ENCODE measurements around the gene SPNS2.

The SPNS2 gene

DNA sequence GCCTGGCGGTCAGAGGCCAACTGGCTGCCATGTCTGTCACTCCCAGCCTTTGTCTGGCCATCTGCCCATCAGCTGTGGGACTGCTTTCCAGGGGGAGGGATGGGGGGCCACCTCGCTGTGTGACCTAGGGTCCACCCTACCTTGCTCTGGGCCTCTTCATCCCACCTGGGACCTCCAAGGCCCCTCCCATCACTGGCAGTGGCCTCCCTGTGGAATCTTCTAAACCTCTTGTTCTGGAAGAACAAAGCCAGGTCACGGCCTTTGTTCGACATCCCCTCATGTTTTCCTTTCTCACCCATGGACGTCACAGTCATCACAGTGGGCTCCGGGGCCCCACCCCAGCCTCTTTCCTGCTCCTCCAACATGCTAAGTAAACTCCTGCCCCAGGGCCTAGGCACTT lies 24.0 kb downstream of the SPNS2 start:
- DNase-seq = no peak

DNA sequence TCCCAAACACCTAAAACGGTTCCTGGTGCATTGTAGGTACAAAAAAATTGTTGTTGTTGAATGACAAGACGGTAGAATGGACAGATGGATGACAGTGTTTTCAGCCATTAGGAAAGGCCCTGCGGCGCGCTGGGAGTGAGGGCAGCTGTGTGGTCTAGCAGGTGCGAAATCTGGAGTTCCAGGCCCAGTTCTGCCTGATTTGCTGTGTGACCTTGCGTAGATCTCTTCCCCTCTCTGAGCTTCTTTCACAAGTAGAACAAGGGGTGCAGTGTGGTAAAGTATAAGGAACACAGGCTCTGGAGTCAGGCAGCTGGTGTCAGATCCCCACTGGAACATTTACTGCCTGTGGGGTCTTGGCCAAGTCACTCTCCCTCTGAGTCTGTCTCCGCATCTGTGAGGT lies 25.3 kb downstream of the SPNS2 start:
- DNase-seq = no peak

- no peak for DNase-seq
These were observed 27.2 kb downstream of the SPNS2 start for GRCh38 chr17:4525691-4526397.

GRCh38 chr17:4527134-4527533 lies 28.5 kb downstream of the SPNS2 start:
- no peak for DNase-seq

- DNase-seq = no peak
These were observed 29.0 kb downstream of the SPNS2 start for GRCh38 chr17:4527566-4528125.

- no peak for DNase-seq
These were observed 31.0 kb downstream of the SPNS2 start for GRCh38 chr17:4529533-4530152.

DNA sequence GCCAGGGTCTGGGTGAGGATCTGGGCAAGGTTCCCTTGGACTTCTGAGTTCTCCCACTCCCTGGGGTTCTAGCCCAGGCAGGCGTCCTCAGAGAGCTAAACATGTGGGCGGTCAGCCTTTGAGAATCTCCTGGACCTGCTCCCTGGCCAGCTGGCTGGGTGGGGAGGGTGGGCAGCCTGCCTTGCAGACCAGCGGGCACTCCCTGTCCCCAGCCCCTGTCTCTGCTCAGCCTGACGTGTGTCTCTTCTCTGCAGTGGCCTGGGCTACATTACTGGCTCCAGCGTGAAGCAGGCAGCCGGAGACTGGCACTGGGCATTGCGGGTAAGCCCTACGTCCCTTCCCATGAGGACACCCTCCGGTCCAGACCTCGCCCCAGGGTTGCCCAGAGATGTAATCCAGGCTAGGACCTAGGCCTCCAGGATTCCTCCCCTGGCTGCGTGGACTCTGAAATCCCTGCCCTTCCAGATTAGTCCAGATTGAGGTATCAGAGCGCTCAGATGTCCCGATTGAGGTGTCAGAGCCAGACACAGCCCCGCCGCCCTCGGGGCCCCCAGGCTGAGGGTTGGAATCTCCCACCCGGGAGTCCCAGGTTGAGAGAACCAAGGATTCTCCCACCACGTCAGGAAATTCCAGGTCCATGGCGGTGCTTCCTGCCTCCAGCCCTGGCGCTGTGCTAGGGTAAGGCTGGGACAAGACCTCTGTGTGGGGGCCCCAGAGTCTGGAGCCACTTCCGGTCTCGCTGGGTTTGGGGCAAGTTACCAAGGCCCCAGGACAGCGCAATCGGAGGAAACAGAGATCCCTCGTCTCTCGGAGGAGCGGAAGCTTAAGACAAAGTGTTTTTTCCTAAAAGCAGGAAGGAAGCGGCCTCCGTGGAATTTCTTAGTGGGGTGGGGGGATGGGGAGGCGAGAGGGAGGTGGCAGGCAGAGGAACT lies 32.4 kb downstream of the SPNS2 start:
- DNase-seq = no peak

GRCh38 chr17:4531988-4532736 lies 33.5 kb downstream of the SPNS2 start:
- no peak for DNase-seq

- no peak for DNase-seq
These were observed 34.3 kb downstream of the SPNS2 start for GRCh38 chr17:4532860-4533522.

DNA sequence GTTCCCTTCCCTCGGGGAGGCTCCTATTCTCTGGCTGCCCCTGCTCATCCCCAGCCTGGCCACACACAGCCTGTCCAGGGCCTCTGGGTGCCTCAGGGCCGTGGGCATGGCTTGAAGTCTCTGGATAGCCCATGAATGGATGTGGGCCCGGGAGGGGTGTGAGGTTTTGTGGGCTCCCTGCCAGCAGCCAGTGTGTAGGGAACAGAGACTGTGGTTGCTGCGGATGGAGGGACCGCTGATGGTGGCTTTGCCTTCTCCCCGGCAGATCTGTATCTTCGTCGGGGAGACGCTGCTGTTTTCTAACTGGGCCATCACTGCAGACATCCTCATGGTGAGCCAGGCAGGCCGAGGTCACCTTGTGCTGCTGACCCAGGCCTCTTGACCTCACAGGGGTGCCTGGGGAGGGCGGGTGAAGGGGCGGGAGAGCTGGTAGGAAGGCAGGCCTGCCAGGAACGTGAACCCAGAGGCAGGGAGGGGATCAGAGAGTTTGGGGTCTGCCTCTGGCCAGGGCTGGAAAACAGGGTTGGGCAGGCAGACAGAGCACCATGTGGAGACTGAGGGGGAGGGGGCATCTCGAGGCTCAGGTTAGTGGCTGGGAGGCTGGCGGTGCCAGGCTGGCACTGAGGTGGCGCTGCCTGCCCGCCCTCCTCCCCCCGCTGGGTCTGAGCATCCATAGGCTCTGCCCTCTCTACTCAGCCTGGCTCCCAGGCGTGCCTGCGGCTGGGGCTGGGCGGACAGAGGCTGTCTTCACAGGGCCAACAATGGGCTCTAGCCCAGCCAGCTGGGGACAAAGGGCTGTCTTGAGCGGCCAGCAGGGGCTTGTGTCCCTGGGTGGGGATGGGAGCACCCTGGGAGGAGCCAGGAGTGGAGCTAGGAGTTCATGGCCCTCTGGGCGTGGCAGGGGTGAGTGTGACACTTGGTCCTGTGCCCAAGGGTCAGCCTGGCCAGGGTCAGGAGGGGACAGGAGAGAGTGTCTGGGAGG lies 35.1 kb downstream of the SPNS2 start:
- DNase-seq = no peak

- DNase-seq = no peak
These were observed 35.8 kb downstream of the SPNS2 start for GRCh38 chr17:4534515-4534914.

- no peak for DNase-seq
These were observed 36.4 kb downstream of the SPNS2 start for GRCh38 chr17:4534928-4535666.

GRCh38 chr17:4535667-4536258 lies 37.1 kb downstream of the SPNS2 start:
- DNase-seq = no peak

DNA sequence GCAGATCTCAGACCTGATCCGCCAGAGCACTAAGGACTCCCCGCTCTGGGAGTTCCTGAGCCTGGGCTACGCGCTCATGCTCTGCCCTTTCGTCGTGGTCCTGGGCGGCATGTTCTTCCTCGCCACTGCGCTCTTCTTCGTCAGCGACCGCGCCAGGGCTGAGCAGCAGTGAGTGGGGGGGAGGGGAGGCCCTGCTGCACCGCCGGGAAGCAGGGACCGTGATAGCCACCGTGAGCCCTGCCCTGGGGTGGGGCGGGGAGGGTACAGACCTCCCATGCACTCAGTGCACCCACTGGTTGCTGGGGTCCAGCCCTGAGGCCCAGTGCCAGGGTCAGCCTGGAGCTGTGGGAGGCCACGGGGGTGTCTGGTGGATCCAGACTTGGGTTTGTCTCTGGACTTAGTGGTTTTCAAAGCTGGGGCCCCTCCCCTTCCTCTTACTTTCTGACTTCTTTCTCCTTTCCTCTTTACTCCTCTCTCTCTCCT lies 37.6 kb downstream of the SPNS2 start:
- DNase-seq = no peak

DNA sequence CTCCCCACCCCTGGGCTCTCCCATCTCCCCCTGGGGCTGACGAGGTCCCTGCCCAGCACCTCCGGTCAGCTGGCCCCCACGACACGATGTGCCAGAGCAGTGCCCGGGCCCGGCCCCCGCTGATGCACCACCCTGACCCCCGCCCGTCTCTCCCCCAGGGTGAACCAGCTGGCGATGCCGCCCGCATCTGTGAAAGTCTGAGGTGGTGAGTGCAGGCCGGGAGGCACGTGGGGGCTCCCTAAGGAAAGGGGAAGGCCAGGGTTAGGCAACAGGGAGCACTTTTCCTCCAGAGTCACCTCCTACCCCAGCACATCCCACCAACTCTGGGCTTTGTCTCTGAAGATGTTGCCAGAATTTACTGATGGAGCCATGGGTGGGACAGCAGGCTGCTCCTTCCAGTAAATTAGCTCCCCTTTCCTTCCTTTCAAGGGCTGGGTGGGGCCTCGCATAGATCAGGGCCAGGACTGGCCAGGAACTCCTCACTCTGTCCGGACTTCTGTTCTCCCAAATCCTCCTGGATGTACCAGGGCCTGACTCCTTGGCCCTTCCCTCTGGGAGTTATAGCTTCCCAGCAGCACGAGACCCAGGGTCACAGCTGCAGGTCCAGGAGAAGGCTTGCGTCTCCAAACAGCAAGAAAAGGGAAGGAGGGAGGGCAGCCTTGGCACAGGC lies 38.2 kb downstream of the SPNS2 start:
- DNase-seq = no peak

- DNase-seq = no peak
These were observed 39.0 kb downstream of the SPNS2 start for GRCh38 chr17:4537451-4538235.

DNA sequence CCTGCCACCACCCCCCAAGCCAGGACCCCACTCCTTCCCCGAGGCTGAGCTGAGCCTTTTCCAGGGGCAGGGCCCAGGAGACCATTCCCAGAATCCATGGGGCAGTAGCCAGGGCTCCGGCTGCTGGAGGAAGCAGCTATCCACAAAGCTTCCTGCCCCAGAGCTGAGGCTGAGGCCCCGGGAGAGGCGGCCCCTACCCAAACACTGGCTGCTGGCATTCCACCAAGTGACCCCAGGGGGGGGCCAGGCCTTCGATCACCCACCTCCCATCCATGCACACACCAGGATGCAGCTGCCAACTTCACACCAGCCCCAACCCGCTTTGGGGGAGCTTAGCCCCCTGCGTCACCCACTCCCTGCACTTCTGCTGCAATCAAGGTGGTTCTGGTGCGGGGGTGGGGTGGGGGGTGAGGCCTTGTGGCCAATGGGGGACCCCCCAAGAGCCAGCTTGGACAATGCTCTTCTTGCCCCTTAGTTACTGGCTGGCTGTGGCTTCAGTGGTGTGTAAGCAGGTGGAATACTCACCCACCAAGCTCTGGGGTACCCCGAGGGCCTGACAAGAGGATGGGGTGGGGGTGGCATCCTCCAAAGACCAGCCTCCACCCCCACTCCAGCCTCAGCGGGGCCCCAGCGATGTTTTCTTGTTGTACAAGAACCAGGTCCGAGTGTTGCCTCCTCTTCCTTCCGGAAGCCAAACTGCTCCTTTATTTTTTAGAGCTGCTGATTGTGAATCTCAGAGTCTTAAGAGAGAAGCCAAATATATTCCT lies 39.7 kb downstream of the SPNS2 start:
- no peak for DNase-seq

Measured in cerebellar nuclear complex (tissue), 1 donor.